Aorta (tissue), 5 donors: ENCODE measurements around the gene TTLL7. TPM values are rescaled to one million over a fixed set of nuclear protein-coding genes. Genes with fewer than 3 reads are reported as not detected.
A peak's percentile ranks its signal among the peaks of the same experiment; 100 is the strongest.

Experiments used
- ATAC-seq: fragments of 200-7000 bp; cut with Tn5 transposase; one replicate; pipeline ENCODE4 v1.9.1; 2022; ENCODE audit warnings: moderate library complexity; ENCODE audit not compliant: low FRiP score
- DNase-seq, 2 donors: peaks; one replicate each; pipeline ENCODE4 v3.0.0-alpha.2; 2020
- H3K27ac ChIP-seq, 2 donors: one replicate each; pipeline ENCODE4 v1.5.1; 2013; ENCODE audit warnings: low read length in 2 of 2, mild to moderate bottlenecking in 2 of 2, moderate library complexity in 2 of 2, control low read depth in 1 of 2, inconsistent platforms in 1 of 2, low read depth in 1 of 2
- H3K27me3 ChIP-seq, 2 donors: one replicate each; pipeline ENCODE4 v1.6.1; 2013; ENCODE audit warnings: control low read depth in 1 of 2, low read length in 1 of 2, mild to moderate bottlenecking in 1 of 2, moderate library complexity in 1 of 2; ENCODE audit not compliant: insufficient read depth in 2 of 2, control insufficient read depth in 1 of 2
- H3K36me3 ChIP-seq, 2 donors: one replicate each; pipeline ENCODE4 v1.6.1; 2013; ENCODE audit warnings: control low read depth in 1 of 2, low read length in 1 of 2, mild to moderate bottlenecking in 1 of 2; ENCODE audit not compliant: insufficient read depth in 2 of 2, control insufficient read depth in 1 of 2
- H3K4me1 ChIP-seq, 2 donors: one replicate each; pipeline ENCODE4 v1.6.1; 2013; ENCODE audit warnings: low read length in 2 of 2, control low read depth in 1 of 2, mild to moderate bottlenecking in 1 of 2, moderate library complexity in 1 of 2; ENCODE audit not compliant: insufficient read depth in 2 of 2, control insufficient read depth in 1 of 2
- H3K4me3 ChIP-seq, 2 donors: one replicate each; pipeline ENCODE4 v1.5.1; 2013; ENCODE audit warnings: low read length in 2 of 2, control low read depth in 1 of 2, mild to moderate bottlenecking in 1 of 2
- H3K9me3 ChIP-seq: one replicate; pipeline ENCODE4 v1.6.1; 2013; ENCODE audit warnings: mild to moderate bottlenecking, low read length; ENCODE audit not compliant: control insufficient read depth
- WGBS, 2 donors: extraction: QIAGEN DNeasy Blood & Tissue Kit; methylation state at CpG; one replicate each; pipeline ENCODE4 v1.1.7; 2013; 5-methylcytosine and 5-hydroxymethylcytosine counted together
- intact Hi-C, 2 donors: fragments of 100-400 bp; cut with DNase I; formaldehyde crosslinking; loops; one replicate each; pipeline versions ENCODE4 v1.14.2 to v1.15.0; 2022
- polyA plus RNA-seq, 2 donors: library from polyadenylated mRNA; stranded (reverse); fragments of 200-250 nt; gene quantifications; one replicate each; pipeline ENCODE4 v1.2.3, GENCODE V29; 2013
- total RNA-seq, 2 donors: library from RNA; stranded (reverse); fragmentation: NEBNext Ultra II Directional; extraction: Animal tissue kit (Norgen Biotek cat#: 25700); gene quantifications; one replicate each; pipeline ENCODE4 v1.2.1, GENCODE V29; 2021
- donor health status: healthy with polysubstance abuse.
- donor health status: Bipolar disorder and iron deficiency.
- donor health status: DM: no; HTN: no; CAD: no.
- donor health status: DM: no; HTN: no; CAD: no.
- donor health status: DM: yes; HTN: yes; CAD: no.

TTLL7 gene
- total and polyA plus RNA-seq, 4 donors = 11.0 to 107 (median 60.9) TPM

GRCh38 chr1:83864991-83865390, 133.9 kb downstream of the TTLL7 start:
- Histone ChIP-seq H3K9me3 (no peaks in the 10 kb centered on the region), H3K27ac (no peak overlapping the region), H3K4me3 (no peak overlapping the region), H3K27me3 (no peaks in the 10 kb centered on the region), H3K4me1 (no peaks in the 10 kb centered on the region), H3K36me3 (no peaks in the 10 kb centered on the region)
- intact Hi-C loops = no loop called here
- no peak for ATAC-seq
- WGBS, 2 donors = 76 to 82% methylated on average over 2 of the region's 2 CpGs
- DNase-seq = no peak

- ATAC-seq (peak; percentile 90), DNase-seq (peak; percentile 85 to 95)
- no peaks in the 10 kb centered on the region for H3K9me3 ChIP-seq
- H3K4me3 ChIP-seq = peak overlapping the region; percentile 79 to 82
- intact Hi-C loops = no loop called here
- no peaks in the 10 kb centered on the region for H3K27me3 ChIP-seq
- peak overlapping the region; percentile 35 to 87 for H3K27ac ChIP-seq
- WGBS, 2 donors = 9% methylated on average over 45 to 54 of the region's 54 CpGs
- no peaks in the 10 kb centered on the region for H3K4me1 ChIP-seq
- H3K36me3 ChIP-seq = no peaks in the 10 kb centered on the region
Observed at GRCh38 chr1:83860490-83861221, 138.3 kb downstream of the TTLL7 start.

GRCh38 chr1:83857716-83858115, 141.2 kb downstream of the TTLL7 start:
- Histone ChIP-seq H3K36me3 (no peaks in the 10 kb centered on the region), H3K9me3 (no peaks in the 10 kb centered on the region), H3K27ac (no peak overlapping the region), H3K4me3 (no peak overlapping the region), H3K4me1 (peaks cover 0 to 1% of the 10 kb centered on the region in 2 donors), H3K27me3 (no peaks in the 10 kb centered on the region)
- 81 to 87% methylated on average over 2 of the region's 2 CpGs for WGBS, 2 donors
- intact Hi-C loops = no loop called here
- no peak for DNase-seq
- no peak for ATAC-seq

GRCh38 chr1:83857103-83857502, 141.8 kb downstream of the TTLL7 start:
- 62 to 72% methylated on average over 1 of the region's 1 CpG for WGBS, 2 donors
- Histone ChIP-seq H3K4me1 (peaks cover 0 to 1% of the 10 kb centered on the region in 2 donors), H3K27me3 (no peaks in the 10 kb centered on the region), H3K36me3 (no peaks in the 10 kb centered on the region), H3K9me3 (no peaks in the 10 kb centered on the region), H3K4me3 (no peak overlapping the region), H3K27ac (no peak overlapping the region)
- intact Hi-C loops = no loop called here
- DNase-seq (no peak), ATAC-seq (peak; percentile 58)

- Histone ChIP-seq H3K36me3 (no peaks in the 10 kb centered on the region), H3K4me3 (no peak overlapping the region), H3K27me3 (no peaks in the 10 kb centered on the region), H3K9me3 (no peaks in the 10 kb centered on the region), H3K4me1 (peaks cover 0 to 1% of the 10 kb centered on the region in 2 donors), H3K27ac (no peak overlapping the region)
- no peak for DNase-seq
- intact Hi-C loops = no loop called here
- ATAC-seq = no peak
- WGBS, 2 donors = 89 to 94% methylated on average over 2 of the region's 2 CpGs
Observed at GRCh38 chr1:83856381-83856780, 142.6 kb downstream of the TTLL7 start.

GRCh38 chr1:83854456-83854855, 144.5 kb downstream of the TTLL7 start:
- WGBS, 2 donors = 97 to 100% methylated on average over 1 of the region's 1 CpG
- no peaks in the 10 kb centered on the region for H3K36me3 ChIP-seq
- no peak overlapping the region for H3K4me3 ChIP-seq
- no peak for ATAC-seq
- H3K4me1 ChIP-seq = peaks cover 0 to 1% of the 10 kb centered on the region in 2 donors
- H3K27me3 ChIP-seq = no peaks in the 10 kb centered on the region
- H3K9me3 ChIP-seq = no peaks in the 10 kb centered on the region
- H3K27ac ChIP-seq = no peak overlapping the region
- intact Hi-C loops = no loop called here
- no peak for DNase-seq

- Histone ChIP-seq H3K4me3 (no peak overlapping the region), H3K36me3 (no peaks in the 10 kb centered on the region), H3K9me3 (no peaks in the 10 kb centered on the region), H3K4me1 (peaks cover 0 to 1% of the 10 kb centered on the region in 2 donors), H3K27me3 (no peaks in the 10 kb centered on the region), H3K27ac (no peak overlapping the region)
- intact Hi-C loops = no loop called here
- ATAC-seq (no peak), DNase-seq (no peak)
- WGBS, 2 donors = 88 to 95% methylated on average over 3 of the region's 3 CpGs
Observed at GRCh38 chr1:83850834-83851233, 148.1 kb downstream of the TTLL7 start.

- no peak overlapping the region for H3K4me3 ChIP-seq
- ATAC-seq (no peak), DNase-seq (no peak)
- H3K36me3 ChIP-seq = no peaks in the 10 kb centered on the region
- 97% methylated on average over 3 of the region's 3 CpGs for WGBS, 2 donors
- H3K9me3 ChIP-seq = no peaks in the 10 kb centered on the region
- peaks cover 0 to 1% of the 10 kb centered on the region in 2 donors for H3K4me1 ChIP-seq
- no peaks in the 10 kb centered on the region for H3K27me3 ChIP-seq
- no peak overlapping the region for H3K27ac ChIP-seq
- intact Hi-C loops = no loop called here
Observed at GRCh38 chr1:83849191-83850061, 149.5 kb downstream of the TTLL7 start.
